GM18517 (cell line): ENCODE measurements around the gene TPX2.
"Not testable (repeated sequence)": the region's sequence is repeated elsewhere in the genome, so short reads cannot be mapped to it uniquely, and the experiment has no call there.

ENCODE experiments used
- ATAC-seq: cut with Tn5 transposase; IDR thresholded peaks from one replicate; pipeline ENCODE4 v1.9.1; 2021; ENCODE audit warnings: mild to moderate bottlenecking, moderate library complexity; ENCODE audit not compliant: unreplicated experiment

The TPX2 gene

GRCh38 chr20:31811796-31812728, 73.0 kb downstream of the TPX2 start:
- ATAC-seq, result no peak

- ATAC-seq, result no peak
Measured at GRCh38 chr20:31813611-31814010, 74.5 kb downstream of the TPX2 start.

GRCh38 chr20:31814142-31814541, 75.1 kb downstream of the TPX2 start:
- not testable (repeated sequence) for ATAC-seq

- ATAC-seq, result no peak
Measured at GRCh38 chr20:31815408-31816188, 76.5 kb downstream of the TPX2 start.

GRCh38 chr20:31816221-31816620, 77.1 kb downstream of the TPX2 start:
- ATAC-seq, result no peak

GRCh38 chr20:31817461-31817860, 78.4 kb downstream of the TPX2 start:
- no peak for ATAC-seq

- ATAC-seq, result no peak
Measured at GRCh38 chr20:31818376-31818908, 79.4 kb downstream of the TPX2 start.

GRCh38 chr20:31819083-31819784, 80.1 kb downstream of the TPX2 start, which contains the start of gene MYLK2:
Gene MYLK2, plus strand, starts transcription at chr20:31819356. Its CDS starts 225 bp downstream, at chr20:31819581.
- no peak for ATAC-seq

GRCh38 chr20:31820228-31820627, 81.1 kb downstream of the TPX2 start:
- no peak for ATAC-seq

- no peak for ATAC-seq
Measured at GRCh38 chr20:31821427-31821826, 82.3 kb downstream of the TPX2 start.

GRCh38 chr20:31822421-31823330, 83.6 kb downstream of the TPX2 start:
- ATAC-seq, result no peak

GRCh38 chr20:31823360-31824124, 84.5 kb downstream of the TPX2 start:
- ATAC-seq, result no peak

GRCh38 chr20:31824125-31824485, 85.0 kb downstream of the TPX2 start:
- no peak for ATAC-seq

GRCh38 chr20:31824554-31825313, 85.6 kb downstream of the TPX2 start:
- ATAC-seq, result no peak

GRCh38 chr20:31826074-31826473, 87.0 kb downstream of the TPX2 start:
- no peak for ATAC-seq

GRCh38 chr20:31827059-31827458, 88.0 kb downstream of the TPX2 start:
- ATAC-seq, result no peak

- ATAC-seq, result not testable (repeated sequence)
Measured at GRCh38 chr20:31828016-31828415, 88.9 kb downstream of the TPX2 start.

- ATAC-seq, result no peak
Measured at GRCh38 chr20:31829731-31830130, 90.6 kb downstream of the TPX2 start.
